Activated CD4-positive, alpha-beta memory T cell treated with anti-CD3 and anti-CD28 coated beads, Interleukin-2, amount 10 ng/mL, durations not matched to agents 7 days and 5 days (primary cell): ENCODE data around the gene MIAT. TPM values are rescaled to one million over a fixed set of nuclear protein-coding genes. Genes with fewer than 3 reads are reported as not detected.

Experiments
- CTCF ChIA-PET: fragments of 350-600 bp; sonication (Branson Sonifier 250); formaldehyde crosslinking; loops from one replicate; lab custom pipeline; 2021; ENCODE audit warnings: antibody characterized with exemption, inconsistent platforms; lab: Charles Lee
- POLR2A ChIA-PET: fragments of 350-600 bp; sonication (Branson Sonifier 250); formaldehyde crosslinking; loops from one replicate; lab custom pipeline; 2021; ENCODE audit warnings: antibody characterized with exemption; lab: Charles Lee
- DNase-seq: peaks from one replicate; pipeline ENCODE4 v3.0.0-alpha.2; 2020
- H3K27ac Mint-ChIP-seq: one replicate; pipeline ENCODE4 v1.8.0; 2021; ENCODE audit warnings: mild to moderate bottlenecking, mixed read lengths
- H3K27me3 Mint-ChIP-seq: one replicate; pipeline ENCODE4 v1.8.0; 2021; ENCODE audit warnings: mixed read lengths
- H3K36me3 Mint-ChIP-seq: one replicate; pipeline ENCODE4 v1.8.0; 2021; ENCODE audit warnings: low read depth, mixed read lengths
- H3K4me1 Mint-ChIP-seq: one replicate; pipeline ENCODE4 v1.8.0; 2021; ENCODE audit warnings: mixed read lengths
- H3K4me3 Mint-ChIP-seq: one replicate; pipeline ENCODE4 v1.8.0; 2021; ENCODE audit warnings: mild to moderate bottlenecking, mixed read lengths
- H3K9me3 Mint-ChIP-seq: one replicate; pipeline ENCODE4 v1.8.0; 2021; ENCODE audit warnings: mixed read lengths
- total RNA-seq, 2 experiments: library from RNA; stranded (reverse); gene quantifications; one replicate each; pipeline ENCODE4 v1.2.3, GENCODE V29; 2021

Gene MIAT
- total RNA-seq, 2 experiments from 2014 or later = 185 to 186 TPM

DNA sequence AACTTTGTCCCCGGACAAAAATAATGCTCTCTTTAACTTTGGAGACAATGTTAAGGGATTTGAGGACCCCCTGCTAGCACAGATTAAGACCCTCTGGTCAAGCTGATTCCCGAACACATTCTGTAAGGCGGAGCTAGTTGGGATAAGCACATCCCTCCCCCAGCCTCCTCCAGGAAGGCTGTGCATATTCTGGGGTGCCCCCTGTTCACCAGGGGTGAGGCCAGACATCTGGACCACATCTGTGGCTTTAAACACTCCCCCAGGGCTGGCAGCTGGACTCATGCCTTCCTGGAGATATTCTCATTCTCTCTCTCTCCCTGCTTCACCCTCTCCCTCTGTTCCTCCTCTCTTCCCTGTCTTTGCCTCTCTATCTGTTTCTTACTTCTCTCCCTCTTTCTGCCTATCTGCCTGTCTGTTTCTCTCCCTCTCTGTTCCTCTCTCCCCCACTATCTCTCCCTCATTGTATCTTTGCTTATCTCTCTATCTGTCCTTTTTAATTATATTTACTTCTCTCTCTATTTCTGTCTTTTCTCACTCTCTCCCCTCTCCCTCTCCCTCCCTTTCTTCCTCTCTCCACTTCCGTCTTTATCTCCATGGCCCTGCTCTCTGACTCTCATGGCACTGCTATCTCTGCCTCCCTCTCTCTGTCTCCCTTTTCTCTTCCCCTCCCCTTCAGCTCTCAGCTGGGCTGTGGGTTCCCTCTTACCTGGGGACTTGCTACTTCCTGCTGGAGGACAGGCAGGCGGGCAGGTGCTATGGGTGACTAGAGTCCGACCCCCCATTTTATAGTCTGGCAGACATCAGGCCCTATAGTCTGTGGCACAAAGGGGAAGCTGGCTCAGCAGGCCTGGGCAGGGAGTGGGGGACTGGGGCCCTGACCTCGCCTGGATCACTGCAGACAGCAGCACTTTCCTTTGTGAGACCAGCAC, 39.9 kb upstream of the MIAT start, which contains the start of gene CRYBB1:
CRYBB1 (minus strand) TSS at position 757 of the 929 bp plus-strand sequence. CDS start 1,708 bp downstream, outside the sequence.
- no peaks in the 10 kb centered on the region for H3K9me3 Mint-ChIP-seq
- CTCF ChIA-PET = interaction anchor here (1.8 kb wide), 1 partner anchor 26 kb away, joined by 6 read pairs; no protein-coding TSS in a partner anchor
- DNase-seq = no peak
- peaks cover 27% of the 10 kb centered on the region for H3K4me1 Mint-ChIP-seq
- no peak within 1 kb of the TSS for H3K4me3 Mint-ChIP-seq
- POLR2A ChIA-PET = no interaction called here
- peaks cover 20% of the 10 kb centered on the region for H3K27me3 Mint-ChIP-seq
- no peaks in the 10 kb centered on the region for H3K36me3 Mint-ChIP-seq
- H3K27ac Mint-ChIP-seq = no peak within 1 kb of the TSS

DNA sequence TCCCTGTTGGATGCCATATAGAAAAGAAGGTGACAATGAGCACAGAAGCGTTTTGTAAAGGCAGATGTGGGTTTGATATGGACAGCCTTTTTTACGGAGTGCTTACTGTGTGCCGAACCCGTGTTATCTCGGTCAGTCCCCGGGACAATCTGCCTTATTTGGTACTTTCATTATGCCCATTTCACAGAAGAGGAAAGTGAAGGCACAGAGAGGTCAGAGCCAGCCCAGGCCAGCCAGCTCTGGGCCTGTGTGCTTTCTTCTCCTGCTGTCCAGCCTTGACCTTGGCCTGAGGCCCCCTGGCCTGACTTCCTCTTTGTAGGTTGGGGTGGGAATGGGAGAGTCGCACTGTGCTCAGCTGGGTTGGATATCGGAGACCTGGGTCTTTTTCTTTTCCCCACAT, 38.9 kb upstream of the MIAT start:
- Mint-ChIP-seq H3K27ac (no peak overlapping the region), H3K4me1 (peaks cover 20% of the 10 kb centered on the region), H3K27me3 (peaks cover 10% of the 10 kb centered on the region), H3K9me3 (no peaks in the 10 kb centered on the region), H3K4me3 (no peak overlapping the region), H3K36me3 (no peaks in the 10 kb centered on the region)
- ChIA-PET POLR2A (no interaction called here), CTCF (no interaction called here)
- DNase-seq = no peak

DNA sequence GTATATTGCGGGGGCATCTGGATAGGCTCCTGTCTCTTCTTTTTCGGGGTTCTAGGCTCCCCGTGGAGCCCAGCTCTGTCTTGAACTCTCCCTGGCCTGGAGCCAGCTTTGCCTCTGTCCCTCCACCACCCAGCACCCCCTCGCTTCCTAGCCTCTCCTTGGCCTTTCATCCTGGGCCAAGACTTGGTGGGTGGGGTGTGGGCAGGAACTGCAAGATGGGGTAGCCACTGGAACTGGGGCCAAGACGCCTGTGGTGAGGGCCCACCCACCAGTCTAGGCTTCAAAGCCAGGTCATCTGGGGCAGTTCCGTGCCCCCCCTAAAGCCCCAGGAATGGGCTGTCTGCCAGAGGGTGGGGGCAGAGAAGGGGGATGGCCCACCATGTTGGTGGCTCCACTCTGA, 37.9 kb upstream of the MIAT start:
- POLR2A ChIA-PET = no interaction called here
- CTCF ChIA-PET = no interaction called here
- Mint-ChIP-seq H3K9me3 (no peaks in the 10 kb centered on the region), H3K4me1 (peaks cover 20% of the 10 kb centered on the region), H3K27ac (no peak overlapping the region), H3K36me3 (no peaks in the 10 kb centered on the region), H3K27me3 (peaks cover 5% of the 10 kb centered on the region), H3K4me3 (no peak overlapping the region)
- no peak for DNase-seq

DNA sequence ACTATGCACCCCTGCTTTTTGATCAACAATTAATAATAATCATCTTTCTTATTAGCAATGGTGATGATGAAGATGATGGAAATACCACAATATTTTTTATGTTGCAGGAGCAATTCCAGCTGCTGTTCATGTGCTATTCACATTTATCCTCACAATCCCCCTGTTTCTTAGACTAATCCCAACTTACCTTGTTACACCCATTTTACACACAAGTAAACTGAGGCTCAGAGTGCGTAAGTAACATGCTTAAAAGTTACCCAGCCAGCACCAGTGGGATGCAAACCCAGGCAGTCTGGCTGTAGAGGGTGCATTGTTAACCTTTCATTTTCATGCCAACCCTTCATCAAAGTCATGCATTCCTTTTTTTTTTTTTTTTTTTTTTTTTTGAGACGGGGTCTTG, 37.2 kb upstream of the MIAT start:
- ChIA-PET CTCF (no interaction called here), POLR2A (no interaction called here)
- Mint-ChIP-seq H3K27me3 (peaks cover 5% of the 10 kb centered on the region), H3K4me1 (peaks cover 20% of the 10 kb centered on the region), H3K36me3 (no peaks in the 10 kb centered on the region), H3K27ac (no peak overlapping the region), H3K9me3 (no peaks in the 10 kb centered on the region), H3K4me3 (no peak overlapping the region)
- no peak for DNase-seq

DNA sequence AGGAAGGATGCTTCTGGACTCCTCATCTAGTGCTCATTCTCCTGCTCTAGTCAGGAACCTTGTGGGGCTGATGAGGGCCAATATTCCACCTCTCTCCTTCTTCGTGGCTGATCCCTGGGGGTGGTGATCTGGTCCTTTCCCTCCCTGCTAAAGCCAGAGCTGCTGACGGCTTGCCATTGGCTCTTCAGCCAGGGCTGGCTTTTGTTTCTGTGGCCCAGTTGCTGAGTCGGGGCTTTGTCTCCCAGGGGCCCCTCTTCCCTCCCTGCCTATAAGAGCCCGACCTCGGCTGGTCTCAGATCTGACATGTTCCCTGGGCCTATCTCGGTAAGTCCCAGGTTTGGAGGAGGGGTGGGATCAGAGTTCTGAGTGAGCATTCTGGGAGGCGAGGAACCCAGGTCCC, 35.7 kb upstream of the MIAT start, which contains the start of gene CRYBA4:
CRYBA4 (plus strand) TSS at position 301 of the 400 bp plus-strand sequence. CDS start 634 bp downstream, outside the sequence.
- H3K4me3 Mint-ChIP-seq = no peak within 1 kb of the TSS
- no peak within 1 kb of the TSS for H3K27ac Mint-ChIP-seq
- CTCF ChIA-PET = no interaction called here
- H3K9me3 Mint-ChIP-seq = no peaks in the 10 kb centered on the region
- peaks cover 2% of the 10 kb centered on the region for H3K27me3 Mint-ChIP-seq
- no peak for DNase-seq
- H3K4me1 Mint-ChIP-seq = peaks cover 17% of the 10 kb centered on the region
- POLR2A ChIA-PET = no interaction called here
- no peaks in the 10 kb centered on the region for H3K36me3 Mint-ChIP-seq

DNA sequence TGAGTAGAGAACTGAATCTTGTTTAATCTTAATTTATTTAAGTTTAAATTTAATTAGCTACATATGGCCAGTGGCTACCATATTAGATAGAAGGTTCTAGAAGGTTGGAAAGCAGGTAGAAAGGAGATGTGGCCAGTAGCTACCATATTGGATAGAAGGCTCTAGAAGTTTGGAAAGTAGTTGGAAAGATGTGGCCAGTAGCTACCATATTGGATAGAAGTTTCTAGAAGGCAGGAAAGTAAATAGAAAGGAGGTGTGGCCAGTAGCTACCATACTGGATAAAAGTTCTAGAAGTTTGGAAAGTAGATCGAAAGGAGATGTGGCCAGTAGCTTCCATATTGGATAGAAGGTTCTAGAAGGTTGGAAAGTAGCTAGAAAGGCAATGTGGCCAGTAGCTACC, 33.4 kb upstream of the MIAT start:
- Mint-ChIP-seq H3K36me3 (peaks cover 2% of the 10 kb centered on the region), H3K4me3 (no peak overlapping the region), H3K4me1 (peaks cover 24% of the 10 kb centered on the region), H3K27me3 (peaks cover 5% of the 10 kb centered on the region), H3K27ac (no peak overlapping the region), H3K9me3 (peaks cover 3% of the 10 kb centered on the region)
- ChIA-PET CTCF (interaction anchor here (0.9 to 2.3 kb wide), 4 partner anchors 17 to 121 kb away, joined by 4 to 10 read pairs (median 4); no protein-coding TSS in a partner anchor), POLR2A (interaction anchor here (1.1 kb wide), 1 partner anchor 18 kb away, joined by 3 read pairs; no protein-coding TSS in a partner anchor)
- no peak for DNase-seq

DNA sequence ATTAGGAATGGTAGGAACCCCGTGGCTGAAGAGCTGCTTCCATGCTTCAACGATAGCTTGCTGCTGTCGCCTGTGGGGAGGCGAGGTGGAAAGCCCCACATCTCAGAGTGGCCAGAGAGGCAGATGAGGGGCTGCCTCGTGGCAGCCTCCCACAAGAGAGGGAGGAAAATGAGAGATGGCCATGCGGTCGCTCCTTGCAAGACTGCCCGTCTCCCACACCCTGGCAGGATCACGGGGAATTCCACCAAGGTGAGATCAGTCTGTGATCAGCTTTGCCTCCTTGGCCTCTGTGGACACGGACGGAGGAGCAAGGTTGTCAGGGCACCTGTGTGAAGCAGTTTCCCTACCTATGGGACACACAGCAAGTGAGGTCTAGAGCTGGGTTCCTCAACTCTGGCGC, 32.6 kb upstream of the MIAT start:
- Mint-ChIP-seq H3K4me3 (no peak overlapping the region), H3K4me1 (peaks cover 22% of the 10 kb centered on the region), H3K9me3 (peaks cover 3% of the 10 kb centered on the region), H3K27me3 (peaks cover 5% of the 10 kb centered on the region), H3K27ac (no peak overlapping the region), H3K36me3 (peaks cover 4% of the 10 kb centered on the region)
- no peak for DNase-seq
- ChIA-PET POLR2A (interaction anchor here (1.1 kb wide), 1 partner anchor 18 kb away, joined by 3 read pairs; no protein-coding TSS in a partner anchor), CTCF (interaction anchor here (1.4 to 2.3 kb wide), 3 partner anchors 18 to 122 kb away, joined by 4 to 10 read pairs (median 4); no protein-coding TSS in a partner anchor)

DNA sequence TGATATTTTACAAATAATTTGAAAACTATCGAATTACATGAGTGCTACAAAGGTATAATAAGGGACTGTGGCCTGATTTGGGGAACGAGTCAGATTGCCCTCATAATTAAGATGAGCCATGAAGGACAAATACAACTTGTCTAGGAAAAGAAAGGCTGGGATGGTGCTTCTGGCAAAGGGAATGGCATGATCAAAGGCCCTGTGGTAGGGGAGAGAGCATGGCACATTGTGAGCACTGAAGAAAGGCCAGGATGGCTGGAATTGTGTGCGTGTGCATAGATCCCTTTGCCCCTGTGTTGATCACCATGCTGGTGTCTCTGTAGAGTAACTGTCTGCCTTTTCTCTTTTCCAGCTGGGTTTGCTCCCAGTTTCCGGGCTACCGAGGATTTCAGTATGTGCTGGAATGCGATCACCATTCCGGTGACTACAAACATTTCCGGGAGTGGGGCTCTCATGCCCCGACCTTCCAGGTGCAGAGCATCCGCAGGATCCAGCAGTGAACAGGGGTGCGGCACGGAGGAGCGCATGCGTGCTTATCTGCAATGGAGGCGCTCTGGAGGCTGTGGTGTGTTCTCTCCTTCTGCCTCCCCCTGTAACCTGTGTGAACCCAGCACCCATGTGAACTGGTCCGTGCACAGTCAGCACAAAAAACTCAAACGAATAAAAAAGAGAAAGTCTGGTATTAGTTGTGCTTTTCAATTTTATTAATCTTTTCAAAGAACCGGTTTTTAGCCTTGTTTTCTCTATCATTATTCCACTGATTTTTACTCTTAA, 27.2 kb upstream of the MIAT start:
- ChIA-PET CTCF (interaction anchor here (0.6 kb wide), 1 partner anchor 67 kb away, joined by 4 read pairs; no protein-coding TSS in a partner anchor), POLR2A (interaction anchor here (0.8 kb wide), 1 partner anchor 27 kb away, joined by 3 read pairs; the partner anchor contains the start of gene MIAT)
- peaks cover 15% of the 10 kb centered on the region for H3K36me3 Mint-ChIP-seq
- no peak overlapping the region for H3K27ac Mint-ChIP-seq
- H3K27me3 Mint-ChIP-seq = peaks cover 13% of the 10 kb centered on the region
- H3K4me3 Mint-ChIP-seq = no peak overlapping the region
- DNase-seq = no peak
- H3K4me1 Mint-ChIP-seq = peaks cover 32% of the 10 kb centered on the region
- H3K9me3 Mint-ChIP-seq = peaks cover 9% of the 10 kb centered on the region

DNA sequence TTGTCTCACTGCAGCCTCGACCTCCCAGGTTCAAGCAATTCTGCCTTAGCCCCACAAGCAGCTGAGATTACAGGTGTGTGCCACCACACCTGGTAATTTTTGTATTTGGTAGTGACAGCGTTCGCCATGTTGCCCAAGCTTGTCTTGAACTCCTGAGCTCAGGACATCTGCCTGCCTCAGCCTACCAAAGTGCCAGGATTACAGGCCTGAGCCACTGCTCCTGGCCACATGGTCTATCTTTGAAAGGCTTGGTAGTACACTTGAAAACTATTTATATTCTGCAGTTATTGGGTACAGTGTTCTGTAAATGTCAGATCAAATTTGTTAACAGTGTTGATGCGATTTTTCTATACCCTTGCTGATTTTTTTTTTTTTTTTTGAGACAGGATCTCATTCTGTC, 26.1 kb upstream of the MIAT start:
- H3K9me3 Mint-ChIP-seq = peaks cover 9% of the 10 kb centered on the region
- peaks cover 15% of the 10 kb centered on the region for H3K36me3 Mint-ChIP-seq
- H3K4me3 Mint-ChIP-seq = no peak overlapping the region
- peaks cover 33% of the 10 kb centered on the region for H3K4me1 Mint-ChIP-seq
- no peak for DNase-seq
- ChIA-PET CTCF (no interaction called here), POLR2A (no interaction called here)
- no peak overlapping the region for H3K27ac Mint-ChIP-seq
- H3K27me3 Mint-ChIP-seq = peaks cover 13% of the 10 kb centered on the region

DNA sequence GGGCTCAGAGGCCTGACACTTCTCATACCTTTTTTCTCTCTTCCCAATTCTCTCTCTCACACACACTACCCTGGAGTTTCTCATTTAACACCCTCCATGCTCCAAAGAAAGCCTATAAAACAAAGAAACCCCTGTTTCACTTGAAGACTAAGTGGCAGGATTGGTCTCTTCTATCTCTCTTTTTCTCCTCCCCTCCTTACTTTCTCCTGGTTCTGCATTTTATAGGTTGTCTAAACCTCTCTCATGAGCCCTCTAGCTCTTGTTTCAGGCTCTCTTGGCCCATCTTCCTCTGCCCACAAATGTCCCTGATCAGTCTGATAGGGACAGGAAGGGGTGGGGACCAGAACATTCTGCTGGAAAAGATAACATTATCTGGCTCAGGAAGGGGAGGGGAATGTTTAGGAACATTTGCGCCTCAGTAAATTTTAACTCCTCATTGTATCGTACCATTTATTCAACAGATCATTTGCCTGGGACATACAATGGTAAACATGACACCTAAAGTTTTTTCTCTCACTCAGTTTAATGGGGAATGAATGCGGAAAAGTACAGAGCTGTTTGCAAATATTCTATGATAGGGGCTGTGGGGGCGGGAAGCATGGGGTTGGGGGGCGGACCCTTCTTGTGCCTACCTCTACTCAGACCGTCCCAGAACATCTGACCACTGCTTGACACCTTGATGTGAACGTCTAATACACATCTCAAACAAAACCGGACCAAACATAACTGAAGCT, 24.8 kb upstream of the MIAT start:
- peaks cover 11% of the 10 kb centered on the region for H3K27me3 Mint-ChIP-seq
- ChIA-PET CTCF (no interaction called here), POLR2A (no interaction called here)
- H3K9me3 Mint-ChIP-seq = peaks cover 9% of the 10 kb centered on the region
- H3K4me1 Mint-ChIP-seq = peaks cover 32% of the 10 kb centered on the region
- no peak overlapping the region for H3K27ac Mint-ChIP-seq
- DNase-seq = no peak
- H3K4me3 Mint-ChIP-seq = no peak overlapping the region
- peaks cover 15% of the 10 kb centered on the region for H3K36me3 Mint-ChIP-seq

DNA sequence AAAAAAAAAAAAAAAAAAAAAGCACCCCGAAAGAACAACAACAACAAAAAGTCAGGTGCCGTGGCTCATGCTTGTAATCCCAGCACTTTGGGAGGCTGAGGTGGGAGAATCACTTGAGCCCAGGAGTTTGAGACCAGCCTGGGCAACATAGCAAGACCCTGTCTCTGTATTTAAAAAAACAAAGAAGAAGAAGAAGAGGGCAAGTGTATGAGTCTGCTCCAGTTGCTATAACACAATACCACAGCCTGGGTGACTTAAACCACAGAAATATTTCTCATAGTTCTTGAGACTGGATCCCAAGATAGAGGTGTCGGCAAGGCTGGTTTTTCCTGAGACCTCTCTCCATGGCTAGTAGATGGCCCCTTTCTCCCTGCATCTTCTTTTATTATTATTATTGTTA, 23.2 kb upstream of the MIAT start:
- H3K9me3 Mint-ChIP-seq = peaks cover 6% of the 10 kb centered on the region
- CTCF ChIA-PET = interaction anchor here (0.7 kb wide), 1 partner anchor 1425 kb away, joined by 4 read pairs; no protein-coding TSS in a partner anchor
- no peak for DNase-seq
- no peak overlapping the region for H3K4me3 Mint-ChIP-seq
- H3K36me3 Mint-ChIP-seq = peaks cover 13% of the 10 kb centered on the region
- H3K27me3 Mint-ChIP-seq = peaks cover 8% of the 10 kb centered on the region
- POLR2A ChIA-PET = no interaction called here
- peaks cover 28% of the 10 kb centered on the region for H3K4me1 Mint-ChIP-seq
- no peak overlapping the region for H3K27ac Mint-ChIP-seq

DNA sequence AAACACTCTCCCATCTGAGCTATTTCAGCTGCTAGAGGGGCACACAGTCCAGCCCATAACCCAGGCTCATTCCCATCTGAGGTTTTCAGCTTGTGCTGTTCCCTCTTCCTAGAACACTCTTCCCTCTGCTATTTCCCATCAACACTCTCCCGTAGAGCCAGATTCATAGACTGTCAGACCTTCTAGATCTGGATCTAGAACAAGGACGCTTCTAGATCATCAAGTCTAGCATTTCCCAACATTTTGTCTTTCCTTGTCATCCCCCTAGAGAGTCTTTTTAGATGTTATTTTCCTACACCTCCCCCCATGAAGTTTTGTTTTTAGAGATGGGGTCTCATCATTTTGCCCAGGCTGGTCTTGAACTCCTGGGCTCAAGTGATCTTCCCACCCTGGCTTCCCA, 22.3 kb upstream of the MIAT start:
- CTCF ChIA-PET = no interaction called here
- peaks cover 8% of the 10 kb centered on the region for H3K27me3 Mint-ChIP-seq
- peaks cover 33% of the 10 kb centered on the region for H3K4me1 Mint-ChIP-seq
- no peak overlapping the region for H3K4me3 Mint-ChIP-seq
- no peak overlapping the region for H3K27ac Mint-ChIP-seq
- H3K9me3 Mint-ChIP-seq = peaks cover 5% of the 10 kb centered on the region
- H3K36me3 Mint-ChIP-seq = peaks cover 9% of the 10 kb centered on the region
- no peak for DNase-seq
- POLR2A ChIA-PET = no interaction called here
